ENCODE results near the gene SORCS2.

GRCh38 chr4:7400671-7401298, 208.4 kb downstream of the SORCS2 start:
- TF ChIP-seq SUZ12 (IDR thresholded peaks at IDR 0.05) = no peak
- TF ChIP-seq FOXK2 (IDR thresholded peaks at IDR 0.05) = no peak
- no peak for TF ChIP-seq ARNT (IDR thresholded peaks at IDR 0.05)
- TF ChIP-seq ELF4 (IDR thresholded peaks at IDR 0.05) = no peak
- no peak for TF ChIP-seq FOXM1 (IDR thresholded peaks at IDR 0.05; ENCODE audit: borderline replicate concordance)
- no peak for TF ChIP-seq SP1 (IDR thresholded peaks at IDR 0.05)
- no peak for TF ChIP-seq BHLHE40 (IDR thresholded peaks at IDR 0.05; ENCODE audit: borderline replicate concordance)
- no peak for TF ChIP-seq FOXA1 (IDR thresholded peaks at IDR 0.05)
- TF ChIP-seq LEF1 (IDR thresholded peaks at IDR 0.05; ENCODE audit: borderline replicate concordance) = no peak
- no peak for TF ChIP-seq HDGF (IDR thresholded peaks at IDR 0.05; ENCODE audit: borderline replicate concordance)
- 0 out of 2 replicates have a peak, but pooled peaks have one; percentile 26 for TF ChIP-seq PKNOX1 (IDR thresholded peaks at IDR 0.05)
- TF ChIP-seq NFRKB (IDR thresholded peaks at IDR 0.05) = no peak
